ENCODE measurements around the gene CSPG4.
A peak's percentile ranks its signal among the peaks of the same experiment; 100 is the strongest.
"Not testable (repeated sequence)": the region's sequence is repeated elsewhere in the genome, so short reads cannot be mapped to it uniquely, and the experiment has no call there.

Gene CSPG4

DNA sequence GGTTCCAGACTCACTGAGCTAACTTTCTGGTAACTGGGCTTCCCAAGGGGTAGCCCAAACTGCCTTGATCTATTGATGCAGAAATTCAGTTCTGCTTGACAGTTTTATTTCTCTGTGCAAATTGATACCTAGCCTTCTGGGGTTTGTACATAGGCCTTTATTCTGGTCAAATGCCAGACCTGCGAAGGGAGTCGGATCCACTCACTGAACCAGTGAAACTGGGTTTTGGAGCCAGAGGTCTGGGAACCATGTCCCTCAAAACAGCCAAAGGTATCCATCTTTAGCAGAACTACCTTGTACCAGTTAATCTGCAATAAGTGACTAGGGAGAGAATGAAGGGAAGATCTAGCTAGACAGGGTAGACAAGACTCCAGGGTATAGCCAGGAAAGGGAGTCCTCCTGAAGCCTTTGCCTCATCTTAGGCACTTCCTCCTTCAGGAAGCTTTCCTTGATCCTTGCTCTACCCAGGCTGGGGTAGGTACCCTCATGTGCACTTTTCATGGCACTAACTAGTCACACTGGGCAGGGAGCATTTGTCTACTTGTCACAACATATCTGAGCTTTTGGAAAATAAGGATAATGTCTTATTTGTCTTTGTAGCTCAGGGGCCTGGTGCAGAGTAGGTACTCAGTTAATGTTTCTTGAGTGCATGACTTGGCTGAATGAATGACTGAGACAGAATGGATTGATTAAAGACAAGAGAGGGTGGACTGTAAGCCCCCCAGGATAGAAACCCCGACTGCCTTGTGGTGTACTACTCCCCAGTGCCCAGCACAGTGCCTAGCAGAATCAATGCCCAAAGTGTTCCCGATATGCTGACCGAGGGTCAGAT, 66.3 kb downstream of the CSPG4 start:
- DNase-seq: no peak

DNA sequence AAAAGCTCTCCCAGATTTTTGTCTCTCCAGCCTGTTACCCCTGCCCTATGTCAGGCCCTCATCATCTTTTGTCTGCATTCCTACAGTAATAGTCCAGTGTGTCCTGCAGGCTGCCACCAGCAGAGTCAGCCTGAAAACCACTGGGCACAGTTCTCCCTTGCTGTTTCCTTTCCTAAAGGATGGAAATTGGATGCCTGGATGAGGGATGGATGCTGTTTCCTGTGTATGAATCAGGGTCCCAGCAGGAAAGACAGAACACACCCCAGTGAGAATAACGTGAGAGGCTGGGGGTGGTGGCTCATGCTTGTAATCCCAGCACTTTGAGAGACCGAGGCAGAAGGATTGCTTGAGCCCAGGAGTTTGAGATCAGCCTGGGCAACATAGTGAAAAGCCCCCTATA, 68.3 kb downstream of the CSPG4 start:
- no peak for DNase-seq

GRCh38 chr15:75641603-75642002, 71.0 kb downstream of the CSPG4 start:
- no peak for DNase-seq

- no peak for DNase-seq
Observed at GRCh38 chr15:75641179-75641503, 71.5 kb downstream of the CSPG4 start.

DNA sequence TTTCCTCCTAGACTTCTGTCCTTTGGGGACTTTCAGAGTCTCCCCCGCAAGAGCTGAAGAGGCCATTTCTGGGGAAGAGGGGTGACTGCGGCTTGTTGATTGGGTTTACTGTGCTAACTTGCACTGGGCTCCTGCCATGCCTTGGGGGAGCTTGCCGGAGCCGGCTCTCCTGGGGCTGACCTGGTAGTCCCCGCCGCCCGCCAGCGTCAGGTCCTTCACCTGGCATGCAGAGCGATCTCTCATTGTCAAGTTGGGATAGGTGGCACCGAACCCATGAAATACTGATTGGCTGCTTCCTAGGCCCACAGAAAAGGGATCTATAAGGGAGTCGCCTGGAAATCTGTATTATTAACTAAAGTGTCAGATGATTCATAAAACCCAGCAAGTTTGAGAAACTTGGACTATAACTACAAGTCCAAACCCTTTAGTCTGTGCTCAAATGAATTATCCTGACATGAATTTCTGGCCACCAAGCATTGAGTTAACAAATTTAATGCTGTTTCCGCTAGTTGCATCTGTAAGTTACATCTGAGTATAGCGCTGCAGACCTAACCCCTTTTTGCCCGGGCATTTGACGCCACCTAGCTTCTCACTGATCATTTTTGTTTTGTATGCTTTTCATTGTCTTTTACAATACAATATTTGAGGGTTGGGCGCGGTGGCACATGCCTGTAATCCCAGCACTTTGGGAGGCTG, 72.0 kb downstream of the CSPG4 start:
- peak; percentile 56 for DNase-seq

DNA sequence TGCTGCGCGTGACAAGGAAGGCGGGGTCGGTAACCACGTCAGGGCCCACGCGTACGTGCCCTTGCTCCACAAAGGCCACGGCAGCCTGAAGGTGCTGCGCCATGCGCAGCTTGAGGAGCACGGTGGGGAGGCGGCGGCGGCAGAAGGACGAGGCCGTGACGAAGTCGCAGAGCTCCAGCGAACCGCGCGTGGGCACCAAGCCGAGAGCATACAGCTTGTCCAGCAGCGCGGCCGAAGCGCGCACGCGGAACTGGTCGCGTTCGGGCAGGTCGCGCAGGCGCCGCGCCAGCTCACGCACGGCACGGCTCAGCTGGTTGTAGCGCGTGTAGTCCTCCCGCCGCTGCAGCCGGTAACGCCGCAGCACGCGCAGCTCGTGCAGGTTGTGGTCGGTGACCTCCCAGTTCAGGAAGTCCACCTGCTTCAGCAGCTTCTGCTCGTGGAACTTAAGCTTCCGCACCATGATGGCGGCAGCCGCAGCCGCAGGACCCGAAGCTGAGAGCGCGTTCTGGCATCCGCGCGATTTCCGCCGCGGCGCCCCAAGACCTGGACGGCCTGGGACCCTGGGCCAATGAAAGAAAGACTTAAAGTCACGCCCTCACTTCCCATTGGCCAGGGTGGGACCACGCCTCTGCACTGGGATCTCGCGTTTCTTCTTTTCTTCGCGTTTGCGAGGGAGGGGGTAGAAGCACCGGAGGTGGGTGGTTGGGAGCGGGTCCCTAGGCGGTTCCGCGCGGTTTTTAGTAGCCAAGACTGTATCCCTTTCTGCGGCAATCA, 72.8 kb downstream of the CSPG4 start, which contains the start of gene IMP3:
Gene IMP3, minus strand, starts transcription at position 516 of the 774 bp plus-strand sequence. Its CDS starts 56 bp downstream, at position 460.
- peak; percentile 96 for DNase-seq

- no peak for DNase-seq
Observed at GRCh38 chr15:75639191-75639708, 73.4 kb downstream of the CSPG4 start.

DNA sequence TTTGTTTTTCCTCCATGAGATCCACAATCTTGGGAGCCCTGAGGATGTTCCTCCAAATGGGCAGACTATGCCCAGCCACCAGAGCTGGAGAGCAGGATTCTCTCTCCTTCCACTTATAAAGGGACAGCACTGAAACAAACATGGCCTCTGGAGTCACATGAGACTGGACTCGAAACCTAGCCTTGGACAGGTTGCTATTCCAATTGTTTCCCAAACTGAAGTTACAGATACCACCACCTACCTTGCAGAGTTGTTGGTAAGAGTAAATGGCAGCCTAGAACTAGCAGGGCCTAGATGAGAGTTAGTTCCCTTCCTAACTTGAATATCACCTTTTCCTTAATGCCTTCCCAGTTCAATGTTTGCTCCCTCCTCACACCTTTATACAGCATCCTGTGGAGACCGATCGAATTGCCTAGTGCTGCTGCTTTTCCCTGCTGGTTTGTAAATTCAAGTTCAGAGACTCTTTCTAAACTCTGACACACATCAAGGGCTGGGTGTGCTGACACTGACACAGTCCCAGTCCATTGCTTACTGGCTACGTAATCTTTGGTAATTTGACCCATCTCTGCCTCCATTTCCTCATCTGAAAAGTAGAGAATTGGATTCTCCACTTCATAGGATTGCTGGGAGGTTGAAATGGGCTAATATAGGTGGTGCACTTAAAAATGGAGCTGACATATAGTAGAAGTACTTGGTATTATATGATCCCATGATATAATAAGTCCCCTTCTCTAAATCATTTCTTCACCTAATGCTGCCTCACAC, 75.2 kb downstream of the CSPG4 start:
- no peak for DNase-seq

DNA sequence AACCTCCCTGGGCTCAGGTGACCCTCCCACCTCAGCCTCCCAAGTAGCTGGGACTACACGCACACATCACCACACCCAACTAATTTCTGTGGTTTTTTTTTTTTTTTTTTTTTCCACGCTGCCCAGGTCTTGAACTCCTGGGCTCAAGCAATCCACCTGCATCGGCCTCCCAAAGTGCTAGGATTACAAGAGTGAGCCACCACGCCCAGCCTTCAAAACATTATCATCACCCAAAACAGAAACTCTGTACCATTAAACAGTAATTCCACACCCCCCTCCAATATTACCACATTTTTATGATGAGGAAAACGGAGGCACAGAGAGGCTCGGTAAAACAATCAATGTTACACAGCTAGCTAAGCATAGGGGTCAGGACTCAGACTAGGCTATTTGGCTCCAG, 76.6 kb downstream of the CSPG4 start:
- no peak for DNase-seq

- DNase-seq: not testable (repeated sequence)
Observed at GRCh38 chr15:75633922-75634321, 78.7 kb downstream of the CSPG4 start.

DNA sequence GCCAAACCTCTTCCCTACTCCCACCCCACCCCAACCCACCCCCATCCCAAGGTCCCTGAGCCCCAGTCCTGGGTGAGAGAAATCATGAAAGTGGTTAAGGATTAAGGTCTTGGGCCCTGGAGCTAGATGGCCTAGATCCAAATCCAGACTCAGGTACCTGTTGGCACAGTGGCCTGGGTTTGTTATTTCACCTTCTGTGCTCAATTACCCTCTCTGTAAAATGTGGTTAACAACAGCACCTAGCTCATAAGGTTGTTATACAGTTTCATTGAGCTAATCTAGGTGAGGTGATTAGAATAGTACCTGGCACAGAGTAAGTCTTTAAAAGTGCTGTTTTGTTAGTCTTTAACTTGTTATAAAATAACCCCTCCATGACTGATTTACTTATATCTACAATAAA, 80.7 kb downstream of the CSPG4 start:
- no peak for DNase-seq

GRCh38 chr15:75625542-75626347, 86.9 kb downstream of the CSPG4 start, which contains the start of gene SNUPN:
SNUPN (minus strand) TSS chr15:75625725; CDS start chr15:75621051, 4,674 bp downstream.
- peak; percentile 94 for DNase-seq

Data from stimulated activated CD4-positive, alpha-beta T cell treated with anti-CD3 and anti-CD28 coated beads, Interleukin-1b, Interleukin-23, amount 100 ng/mL, for 48 hours (primary cell).